ENCODE results near the gene ATP8B3. TPM values are rescaled to one million over a fixed set of nuclear protein-coding genes. Genes with fewer than 3 reads are reported as not detected.

ATP8B3 gene
- polyA plus RNA-seq, 2 of the 4 experiments (the other 2 are of a cell fraction), result 2.7 to 3.9 TPM

DNA sequence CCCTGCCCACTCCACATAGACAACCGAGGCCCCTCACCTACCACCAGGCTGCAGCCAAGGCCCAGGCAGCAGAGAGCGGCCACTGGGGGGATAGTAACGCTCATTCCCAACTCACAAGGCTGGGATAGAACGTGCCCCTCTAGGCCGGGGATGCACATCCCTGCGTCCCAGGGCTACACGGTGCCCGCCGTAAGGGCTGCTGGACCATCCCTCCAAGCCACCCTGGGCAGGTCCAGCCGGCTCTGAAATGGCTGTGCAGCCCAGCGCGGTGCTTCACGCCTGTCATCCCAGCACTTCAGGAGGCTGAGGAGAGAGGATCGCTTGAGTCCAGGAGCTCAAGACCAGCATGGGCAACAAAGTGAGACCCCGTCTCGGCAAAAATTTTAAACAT, 33.0 kb upstream of the ATP8B3 start:
- H3K27ac ChIP-seq, result no peak overlapping the region
- TF ChIP-seq CHD4 (IDR thresholded peaks at IDR 0.05; ENCODE audit: borderline replicate concordance), result no peak
- TF ChIP-seq HDAC2 (IDR thresholded peaks at IDR 0.05), result no peak
- TF ChIP-seq, protein P1, sequence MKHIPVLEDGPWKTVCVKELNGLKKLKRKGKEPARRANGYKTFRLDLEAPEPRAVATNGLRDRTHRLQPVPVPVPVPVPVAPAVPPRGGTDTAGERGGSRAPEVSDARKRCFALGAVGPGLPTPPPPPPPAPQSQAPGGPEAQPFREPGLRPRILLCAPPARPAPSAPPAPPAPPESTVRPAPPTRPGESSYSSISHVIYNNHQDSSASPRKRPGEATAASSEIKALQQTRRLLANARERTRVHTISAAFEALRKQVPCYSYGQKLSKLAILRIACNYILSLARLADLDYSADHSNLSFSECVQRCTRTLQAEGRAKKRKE (CRISPR knock-in tag; IDR thresholded peaks at IDR 0.05; ENCODE audit: low read depth), result no peak
- no peak for TF ChIP-seq CBX8 (IDR thresholded peaks at IDR 0.05)
- TF ChIP-seq, protein P2, sequence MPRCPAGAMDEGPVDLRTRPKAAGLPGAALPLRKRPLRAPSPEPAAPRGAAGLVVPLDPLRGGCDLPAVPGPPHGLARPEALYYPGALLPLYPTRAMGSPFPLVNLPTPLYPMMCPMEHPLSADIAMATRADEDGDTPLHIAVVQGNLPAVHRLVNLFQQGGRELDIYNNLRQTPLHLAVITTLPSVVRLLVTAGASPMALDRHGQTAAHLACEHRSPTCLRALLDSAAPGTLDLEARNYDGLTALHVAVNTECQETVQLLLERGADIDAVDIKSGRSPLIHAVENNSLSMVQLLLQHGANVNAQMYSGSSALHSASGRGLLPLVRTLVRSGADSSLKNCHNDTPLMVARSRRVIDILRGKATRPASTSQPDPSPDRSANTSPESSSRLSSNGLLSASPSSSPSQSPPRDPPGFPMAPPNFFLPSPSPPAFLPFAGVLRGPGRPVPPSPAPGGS (IDR thresholded peaks at IDR 0.05), result no peak
- TF ChIP-seq ZC3H11A (IDR thresholded peaks at IDR 0.05), result no peak
- TF ChIP-seq NPAS2 (CRISPR knock-in tag; IDR thresholded peaks at IDR 0.05; ENCODE audit: borderline replicate concordance), result no peak
- no peak for TF ChIP-seq HOXB5 (CRISPR knock-in tag; IDR thresholded peaks at IDR 0.05)
- TF ChIP-seq CHD2 (IDR thresholded peaks at IDR 0.05; ENCODE audit: low read length, partially characterized antibody), result no peak
- TF ChIP-seq, protein P3, sequence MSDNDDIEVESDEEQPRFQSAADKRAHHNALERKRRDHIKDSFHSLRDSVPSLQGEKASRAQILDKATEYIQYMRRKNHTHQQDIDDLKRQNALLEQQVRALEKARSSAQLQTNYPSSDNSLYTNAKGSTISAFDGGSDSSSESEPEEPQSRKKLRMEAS (IDR thresholded peaks at IDR 0.05), result no peak
- TF ChIP-seq MAFK (IDR thresholded peaks at IDR 0.05; ENCODE audit: partially characterized antibody), result no peak
- no peak for TF ChIP-seq NR3C1 (IDR thresholded peaks at IDR 0.05)
- TF ChIP-seq JUN (IDR thresholded peaks at IDR 0.05), result no peak
- no peak for TF ChIP-seq EHMT2 (IDR thresholded peaks at IDR 0.05; ENCODE audit: low read depth)
- no peak for TF ChIP-seq EP300 (IDR thresholded peaks at IDR 0.05)
- DNase-seq (ENCODE audit: low read depth in 1 of 2, low spot score in 1 of 2) (no peak), FAIRE-seq (no peak), ATAC-seq (no peak)
- no peaks in the 10 kb centered on the region for H3K9me3 ChIP-seq
- H3K4me1 ChIP-seq, result peaks cover 15% of the 10 kb centered on the region
- 89% methylated on average over 5 of the region's 16 CpGs for whole genome bisulfite sequencing (ENCODE audit: missing lambda C conversion rate)
- ChIA-PET POLR2A (no interaction called here), CTCF (interaction anchor here (3.3 to 14.0 kb wide), 2 partner anchors 8 to 20 kb away, joined by 32 to 212 read pairs; no protein-coding TSS in a partner anchor)
- H3K4me2 ChIP-seq, result no peak overlapping the region
- no peak overlapping the region for H3K4me3 ChIP-seq

DNA sequence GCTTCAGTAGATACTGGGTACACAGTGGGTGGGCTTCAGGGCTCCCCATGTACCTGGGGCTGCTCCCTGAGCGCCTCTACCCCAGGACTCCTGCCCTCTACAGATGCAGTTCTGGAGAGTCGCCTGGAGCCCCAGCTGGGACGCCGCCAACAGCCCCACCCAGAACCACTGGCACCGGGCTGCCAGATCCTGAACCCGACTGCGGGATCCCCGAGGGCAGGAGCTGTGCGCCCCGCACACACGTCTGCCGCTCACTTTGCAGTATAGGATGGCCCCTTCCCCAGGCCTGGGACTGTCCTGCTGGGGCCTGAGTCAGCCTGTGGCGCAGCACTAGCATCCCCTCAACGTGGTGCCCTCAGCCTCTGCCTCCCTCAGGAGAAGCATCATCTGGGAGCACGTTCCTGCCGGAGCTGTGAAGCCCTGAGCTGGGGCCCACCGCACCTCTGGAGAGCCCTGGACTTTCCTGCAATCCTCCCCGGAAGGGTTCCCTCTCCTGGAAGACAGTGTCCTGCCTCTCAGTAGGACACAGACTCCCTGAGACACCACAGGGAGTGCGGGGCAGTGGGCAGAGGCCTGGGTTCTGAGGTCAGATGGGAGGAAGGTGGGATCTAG, 32.5 kb upstream of the ATP8B3 start:
- no peak for ATAC-seq
- 86% methylated on average over 8 of the region's 19 CpGs for WGBS (ENCODE audit: missing lambda C conversion rate)
- Histone ChIP-seq H3K9me3 (no peaks in the 10 kb centered on the region), H3K4me1 (peaks cover 15% of the 10 kb centered on the region), H3K4me3 (no peak overlapping the region), H3K4me2 (no peak overlapping the region), H3K27ac (no peak overlapping the region)
- TF ChIP-seq HEYL (CRISPR knock-in tag; IDR thresholded peaks at IDR 0.05) (no peak), TP53 (CRISPR knock-in tag; IDR thresholded peaks at IDR 0.05) (no peak), POLR2AphosphoS2 (conservative IDR thresholded peaks at IDR 0.05; ENCODE audit: low read length) (no peak), ZC3H11A (IDR thresholded peaks at IDR 0.05) (no peak), FOXS1 (CRISPR knock-in tag; IDR thresholded peaks at IDR 0.05) (no peak), BHLHE40 (IDR thresholded peaks at IDR 0.05; ENCODE audit: low read depth, low read length) (no peak), NPAS2 (CRISPR knock-in tag; IDR thresholded peaks at IDR 0.05; ENCODE audit: borderline replicate concordance) (no peak), RNF2 (IDR thresholded peaks at IDR 0.05; ENCODE audit: borderline replicate concordance, low read depth) (no peak), ZFP36 (IDR thresholded peaks at IDR 0.05; ENCODE audit: borderline replicate concordance, partially characterized antibody) (no peak), GATA3 (IDR thresholded peaks at IDR 0.05; ENCODE audit: borderline replicate concordance) (no peak), NFE2L2 (conservative IDR thresholded peaks at IDR 0.05; ENCODE audit: low read length) (no peak), CHD4 (IDR thresholded peaks at IDR 0.05; ENCODE audit: borderline replicate concordance) (no peak), TFCP2L1 (CRISPR knock-in tag; IDR thresholded peaks at IDR 0.05) (no peak), FOSB (CRISPR knock-in tag; IDR thresholded peaks at IDR 0.05) (no peak)
- TF ChIP-seq, protein P4, sequence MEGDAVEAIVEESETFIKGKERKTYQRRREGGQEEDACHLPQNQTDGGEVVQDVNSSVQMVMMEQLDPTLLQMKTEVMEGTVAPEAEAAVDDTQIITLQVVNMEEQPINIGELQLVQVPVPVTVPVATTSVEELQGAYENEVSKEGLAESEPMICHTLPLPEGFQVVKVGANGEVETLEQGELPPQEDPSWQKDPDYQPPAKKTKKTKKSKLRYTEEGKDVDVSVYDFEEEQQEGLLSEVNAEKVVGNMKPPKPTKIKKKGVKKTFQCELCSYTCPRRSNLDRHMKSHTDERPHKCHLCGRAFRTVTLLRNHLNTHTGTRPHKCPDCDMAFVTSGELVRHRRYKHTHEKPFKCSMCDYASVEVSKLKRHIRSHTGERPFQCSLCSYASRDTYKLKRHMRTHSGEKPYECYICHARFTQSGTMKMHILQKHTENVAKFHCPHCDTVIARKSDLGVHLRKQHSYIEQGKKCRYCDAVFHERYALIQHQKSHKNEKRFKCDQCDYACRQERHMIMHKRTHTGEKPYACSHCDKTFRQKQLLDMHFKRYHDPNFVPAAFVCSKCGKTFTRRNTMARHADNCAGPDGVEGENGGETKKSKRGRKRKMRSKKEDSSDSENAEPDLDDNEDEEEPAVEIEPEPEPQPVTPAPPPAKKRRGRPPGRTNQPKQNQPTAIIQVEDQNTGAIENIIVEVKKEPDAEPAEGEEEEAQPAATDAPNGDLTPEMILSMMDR (IDR thresholded peaks at IDR 0.05), result no peak
- no peak for DNase-seq (ENCODE audit: low read depth in 1 of 2, low spot score in 1 of 2)
- ChIA-PET CTCF (interaction anchor here (3.3 to 14.0 kb wide), 2 partner anchors 7 to 20 kb away, joined by 32 to 212 read pairs; no protein-coding TSS in a partner anchor), POLR2A (no interaction called here)
- FAIRE-seq, result no peak
